Measurements from ENCODE around the gene SLC30A4. TPM values are rescaled to one million over a fixed set of nuclear protein-coding genes. Genes with fewer than 3 reads are reported as not detected.
A peak's percentile ranks its signal among the peaks of the same experiment; 100 is the strongest.
"Not testable (repeated sequence)": the region's sequence is repeated elsewhere in the genome, so short reads cannot be mapped to it uniquely, and the experiment has no call there.

Gene SLC30A4
- total RNA-seq, 1 donor from 2014 or later, result 4.6 TPM

DNA sequence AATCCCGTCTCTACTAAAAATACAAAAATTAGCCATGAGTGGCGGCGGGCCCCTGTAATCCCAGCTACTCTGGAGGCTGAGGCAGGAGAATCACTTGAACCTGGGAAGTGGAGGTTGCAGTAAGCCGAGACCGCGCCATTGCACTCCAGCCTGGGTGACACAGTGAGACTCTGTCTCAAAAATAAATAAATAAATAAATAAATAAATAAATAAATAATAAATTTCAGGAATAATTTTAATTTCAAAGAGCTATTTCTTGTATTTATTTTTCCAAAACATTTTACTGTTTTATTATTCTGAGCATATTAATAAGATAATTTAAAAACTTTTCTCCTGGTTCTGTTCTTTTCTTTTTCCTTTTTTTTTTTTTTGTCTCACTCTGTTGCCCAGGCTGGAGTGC, 15.4 kb downstream of the SLC30A4 start:
- DNase-seq (ENCODE audit: low read depth in 2 of 2), result not testable (repeated sequence)

DNA sequence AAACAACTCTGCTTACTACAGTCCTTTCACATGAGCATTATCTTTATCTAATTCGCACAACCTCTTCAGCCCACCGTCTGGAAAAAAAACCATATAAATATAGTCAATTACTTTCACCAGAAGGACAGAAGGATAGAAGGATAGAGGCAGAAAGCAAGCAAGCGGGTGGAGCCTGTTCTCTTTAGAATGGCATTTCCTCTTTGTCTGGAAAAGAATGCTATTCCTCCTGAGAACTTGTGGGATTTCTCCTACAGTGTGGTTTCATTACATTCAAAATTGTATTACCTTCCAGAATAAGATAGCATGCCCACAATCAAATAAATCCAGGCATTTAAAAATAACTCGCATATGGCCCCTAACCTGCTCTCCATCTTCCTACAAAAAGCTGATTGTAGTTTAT, 23.1 kb downstream of the SLC30A4 start:
- peak in 1 of 2 donors; percentile 3 for DNase-seq (ENCODE audit: low read depth in 2 of 2)

GRCh38 chr15:45498701-45499100, 23.9 kb downstream of the SLC30A4 start:
- DNase-seq (ENCODE audit: low read depth in 2 of 2), result no peak

DNA sequence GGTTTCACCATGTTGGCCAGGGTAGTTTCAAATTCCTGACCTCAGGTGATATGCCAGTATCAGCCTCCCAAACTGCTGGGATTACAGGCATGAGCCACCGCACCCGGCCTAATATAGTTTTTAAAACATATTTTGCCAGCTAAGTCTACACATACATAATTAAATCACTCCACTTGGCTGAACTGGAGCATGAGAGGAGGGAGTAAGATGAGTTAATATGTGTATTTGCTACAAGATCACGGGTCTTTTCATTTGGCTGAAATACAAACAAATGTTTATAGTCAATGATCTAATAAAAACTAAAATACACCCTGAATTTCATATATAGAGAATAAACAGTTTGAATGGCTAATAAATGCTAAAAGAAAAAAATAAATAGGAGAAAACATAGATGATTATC, 25.3 kb downstream of the SLC30A4 start:
- no peak for DNase-seq (ENCODE audit: low read depth in 2 of 2)

- DNase-seq (ENCODE audit: low read depth in 2 of 2), result no peak
Observed at GRCh38 chr15:45496658-45497057, 25.9 kb downstream of the SLC30A4 start.

- DNase-seq (ENCODE audit: low read depth in 2 of 2), result no peak
Observed at GRCh38 chr15:45495588-45495987, 27.0 kb downstream of the SLC30A4 start.

DNA sequence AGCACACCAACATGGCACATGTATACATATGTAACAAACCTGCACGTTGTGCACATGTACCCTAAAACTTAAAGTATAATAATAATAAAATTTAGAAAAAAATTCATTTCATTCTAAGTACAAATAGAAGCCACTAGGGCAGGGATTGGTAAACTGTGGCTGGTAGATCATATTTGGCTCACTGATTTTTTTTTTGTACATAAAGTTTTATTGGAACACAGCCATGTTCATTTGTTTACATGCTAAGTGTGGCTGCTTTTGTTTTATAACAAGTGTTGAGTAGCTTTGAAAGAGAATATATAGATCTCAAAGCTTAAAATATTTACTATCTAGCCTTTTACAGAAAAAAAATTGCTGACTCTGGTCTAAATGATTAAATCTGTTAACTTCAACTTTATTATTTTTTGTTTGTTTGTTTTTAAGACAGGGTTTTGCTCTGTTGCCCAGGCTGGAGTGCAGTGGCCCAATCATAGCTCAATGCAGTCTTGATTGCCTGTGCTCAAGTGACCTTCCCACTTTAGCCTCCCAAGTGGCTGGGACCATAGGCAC, 32.8 kb downstream of the SLC30A4 start:
- no peak for DNase-seq (ENCODE audit: low read depth in 2 of 2)

- DNase-seq (ENCODE audit: low read depth in 2 of 2), result no peak
Observed at GRCh38 chr15:45486317-45486716, 36.2 kb downstream of the SLC30A4 start.

DNA sequence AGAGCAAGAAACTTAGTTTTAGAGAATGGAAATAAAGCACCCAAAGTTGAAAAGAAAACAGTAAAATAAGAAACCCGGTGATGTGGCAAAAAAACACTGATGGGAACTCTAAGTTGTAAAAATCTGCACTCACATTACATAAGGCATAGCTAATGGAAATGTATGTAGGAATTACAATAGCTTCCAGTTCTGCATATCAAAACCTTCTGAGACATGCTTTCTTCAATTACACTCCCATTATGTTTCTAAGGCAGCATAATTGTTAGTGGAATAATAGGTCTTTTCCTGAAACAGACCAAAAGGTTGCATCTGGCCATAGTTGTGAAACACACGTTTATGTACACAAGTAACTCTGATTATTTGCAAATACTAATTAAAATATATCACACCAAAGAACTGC, 41.4 kb downstream of the SLC30A4 start:
- DNase-seq (ENCODE audit: low read depth in 2 of 2), result no peak

DNA sequence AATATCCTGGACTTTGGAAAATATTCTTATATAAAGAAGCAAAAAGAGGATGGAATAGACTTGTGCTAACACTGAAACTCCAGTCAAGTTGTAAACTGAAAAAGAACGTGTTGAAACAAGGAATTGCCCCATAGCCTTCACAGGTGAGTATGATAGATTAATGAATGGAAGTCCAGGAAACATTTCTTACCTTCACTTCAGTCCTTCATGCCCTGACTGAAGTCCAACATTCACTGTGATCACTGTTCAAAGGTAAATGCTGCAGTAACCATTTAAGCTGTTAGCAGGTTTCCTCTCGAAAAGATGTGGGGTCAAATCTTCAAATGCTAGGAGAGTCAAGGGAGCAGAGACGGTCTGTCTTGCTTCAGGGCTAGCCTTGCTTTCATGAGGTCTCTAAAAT, 46.1 kb downstream of the SLC30A4 start:
- no peak for DNase-seq (ENCODE audit: low read depth in 2 of 2)

- DNase-seq (ENCODE audit: low read depth in 2 of 2), result no peak
Observed at GRCh38 chr15:45474799-45475198, 47.8 kb downstream of the SLC30A4 start.

- no peak for DNase-seq (ENCODE audit: low read depth in 2 of 2)
Observed at GRCh38 chr15:45473068-45473467, 49.5 kb downstream of the SLC30A4 start.

DNA sequence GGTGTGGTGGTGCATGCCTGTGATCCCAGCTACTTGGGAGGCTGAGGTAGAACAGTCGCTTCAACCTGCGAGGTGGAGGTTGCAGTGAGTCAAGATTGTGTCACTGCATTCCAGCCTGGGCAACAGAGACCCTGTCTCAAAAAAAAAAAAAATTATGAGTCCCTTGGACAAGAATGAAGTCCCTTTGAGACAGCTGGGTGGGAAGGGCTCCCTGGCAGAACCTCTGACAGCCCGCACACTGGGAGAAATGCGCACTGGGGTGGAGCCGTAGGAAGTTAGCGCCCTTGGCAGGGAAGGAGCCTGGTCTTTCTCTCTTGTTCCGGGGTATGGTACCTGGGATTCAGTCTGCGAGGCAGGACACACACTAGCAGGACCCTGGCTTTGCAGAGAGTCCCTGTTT, 51.4 kb downstream of the SLC30A4 start:
- no peak for DNase-seq (ENCODE audit: low read depth in 2 of 2)

- DNase-seq (ENCODE audit: low read depth in 2 of 2), result no peak
Observed at GRCh38 chr15:45469441-45469840, 53.1 kb downstream of the SLC30A4 start.

GRCh38 chr15:45469027-45469426, 53.5 kb downstream of the SLC30A4 start:
- no peak for DNase-seq (ENCODE audit: low read depth in 2 of 2)

- DNase-seq (ENCODE audit: low read depth in 2 of 2), result no peak
Observed at GRCh38 chr15:45468294-45468693, 54.3 kb downstream of the SLC30A4 start.

GRCh38 chr15:45458746-45459403, 63.7 kb downstream of the SLC30A4 start:
- peak; percentile 28 to 46 for DNase-seq (ENCODE audit: low read depth in 2 of 2)

DNA sequence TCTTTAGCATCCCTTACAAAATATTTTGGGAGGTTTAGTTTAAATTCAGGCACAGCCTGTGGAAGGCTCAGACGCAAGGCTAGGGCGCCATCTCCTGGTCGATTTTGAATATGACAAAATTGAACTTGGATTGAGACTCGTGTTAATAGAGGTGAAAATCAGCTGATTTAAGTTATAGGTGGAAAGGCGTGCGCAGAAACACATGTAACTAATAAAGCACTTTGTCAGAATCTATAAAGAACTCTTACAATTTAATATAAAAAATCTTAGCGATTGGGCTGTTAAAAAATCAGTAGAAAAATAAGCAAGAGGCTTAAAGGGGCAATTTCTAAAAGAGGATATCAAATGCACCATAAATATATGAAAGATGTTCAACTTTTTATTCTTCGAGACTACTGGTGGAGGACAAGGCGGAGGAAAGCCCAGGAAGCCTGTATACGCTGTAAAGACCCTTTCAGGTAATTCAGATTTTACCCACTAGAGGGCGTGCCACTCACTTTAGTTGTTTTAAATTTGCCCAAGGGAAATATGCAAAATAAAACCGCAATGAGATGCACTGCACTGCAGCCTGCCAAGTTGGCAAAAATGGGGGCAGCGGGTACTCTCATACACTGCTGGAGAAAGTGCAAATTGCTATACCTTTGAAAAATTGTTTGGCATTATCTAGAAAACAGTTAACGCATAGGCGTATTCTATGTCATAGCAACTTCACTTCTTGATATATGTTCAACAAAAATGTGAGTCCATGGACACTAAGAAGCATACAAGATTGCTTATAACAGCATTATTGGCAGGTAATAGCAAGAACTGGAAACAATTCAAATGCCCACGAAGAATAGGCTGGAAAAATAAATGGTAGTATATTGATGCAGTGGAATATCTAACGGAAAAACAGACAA, 64.7 kb downstream of the SLC30A4 start:
- DNase-seq (ENCODE audit: low read depth in 2 of 2), result peak; percentile 65 to 75

- no peak for DNase-seq (ENCODE audit: low read depth in 2 of 2)
Observed at GRCh38 chr15:45457220-45457619, 65.3 kb downstream of the SLC30A4 start.

DNA sequence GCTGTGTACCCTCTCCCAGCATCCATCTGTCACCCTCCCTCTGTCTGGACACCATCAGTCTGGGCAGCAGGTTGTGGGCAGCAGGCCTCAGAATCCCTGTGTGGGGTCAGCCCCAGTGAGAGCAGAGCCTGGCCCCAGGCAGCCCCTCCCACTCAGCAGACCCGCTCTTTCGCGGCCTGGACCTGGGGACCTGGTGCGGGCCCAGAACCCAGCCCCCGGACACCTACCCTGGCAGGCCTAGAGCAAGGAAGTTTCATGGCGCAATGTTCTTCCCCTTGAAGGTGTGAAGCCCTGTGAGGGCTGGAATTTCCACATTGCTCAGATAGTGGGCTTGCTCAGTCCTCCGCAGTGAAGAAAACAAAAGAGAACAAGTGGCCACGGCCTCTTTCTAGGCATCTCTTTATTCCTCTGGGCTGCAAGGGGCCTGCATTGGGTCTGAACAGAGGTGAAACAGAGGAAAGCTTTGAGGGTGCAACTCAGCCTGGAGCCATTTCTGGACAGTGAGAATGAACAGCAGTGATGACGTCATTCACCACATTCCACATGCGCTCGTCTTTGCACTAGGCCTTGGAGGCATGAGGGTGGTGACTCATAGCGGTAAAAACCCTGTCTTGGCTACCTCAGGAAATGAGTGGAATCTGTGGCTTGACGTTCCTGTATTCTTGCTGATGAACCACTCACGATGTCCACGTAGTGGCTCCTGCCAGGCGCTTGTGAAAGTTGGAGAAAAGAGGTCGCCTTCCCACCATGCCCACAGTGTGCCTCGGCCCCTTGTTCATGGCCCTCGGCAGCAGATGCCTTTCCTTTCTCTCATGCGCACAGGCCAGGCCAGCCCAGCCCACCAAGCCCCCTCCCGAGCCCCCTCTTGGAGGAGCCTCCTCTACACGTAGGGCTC, 66.1 kb downstream of the SLC30A4 start:
- DNase-seq (ENCODE audit: low read depth in 2 of 2), result peak in 1 of 2 donors; percentile 93

DNA sequence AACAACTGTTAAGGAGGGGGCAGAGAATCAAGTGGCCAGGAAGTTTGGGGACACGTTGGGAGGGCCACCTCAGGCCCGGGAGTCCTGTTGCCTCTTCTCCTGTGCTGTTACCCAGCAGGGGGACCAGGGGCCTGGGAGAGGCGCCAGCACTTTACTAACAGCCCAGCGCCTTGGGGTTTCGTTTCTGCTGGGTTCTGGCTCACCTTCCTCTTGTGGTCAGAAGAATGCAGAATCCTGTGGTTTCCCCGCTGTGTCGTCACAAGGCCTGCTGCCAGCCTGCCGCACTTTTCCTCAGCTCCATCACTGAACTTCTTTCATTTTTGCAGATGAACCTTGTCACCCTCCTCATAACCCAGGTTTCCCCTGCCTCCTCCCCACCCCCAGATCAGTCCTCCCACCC, 67.7 kb downstream of the SLC30A4 start:
- DNase-seq (ENCODE audit: low read depth in 2 of 2), result peak in 1 of 2 donors; percentile 10

- DNase-seq (ENCODE audit: low read depth in 2 of 2), result no peak
Observed at GRCh38 chr15:45451265-45451664, 71.3 kb downstream of the SLC30A4 start.
